A549 (cell line): ENCODE results near the gene ZBTB16. TPM values are rescaled to one million over a fixed set of nuclear protein-coding genes. Genes with fewer than 3 reads are reported as not detected.

Experiments used
- ATAC-seq, 2 experiments: fragments of 200-7000 bp in 1 of 2; fragments of >200 bp in 1 of 2; cut with Nextera tagmentation in 1 of 2; cut with Tn5 transposase in 1 of 2; 3 replicates each; pipeline versions ENCODE4 v1.8.0 to v1.9.1; 2018 to 2020; ENCODE audit warnings: mild to moderate bottlenecking in 1 of 2, moderate library complexity in 1 of 2
- CTCF ChIA-PET: fragments of 300-600 bp; sonication (Branson Sonifier 250); formaldehyde crosslinking; extraction: SDS; loops from one replicate; lab custom pipeline; 2021; ENCODE audit warnings: antibody characterized with exemption, inconsistent platforms; lab: Yijun Ruan, JAX
- POLR2A ChIA-PET: fragments of 350-600 bp; formaldehyde crosslinking; extraction: SDS; loops from one replicate; lab custom pipeline; 2021; ENCODE audit warnings: antibody characterized with exemption, inconsistent platforms; lab: Yijun Ruan, JAX
- DNase-seq, 2 experiments: peaks; one replicate each; pipeline versions ENCODE4 v3.0.0 to v3.0.0-alpha.2; 2011 to 2016; ENCODE audit warnings: low read depth in 1 of 2, low spot score in 1 of 2
- FAIRE-seq: peaks from 2 replicates; lab custom pipeline; 2011; peaks lifted over from hg19 to GRCh38; lab: Jason Lieb, UNC
- H3K27ac ChIP-seq, 2 experiments: fragments of >200 bp; sonication (Bioruptor Twin); formaldehyde crosslinking; 3 replicates each; pipeline ENCODE4 v1.5.1; 2016 to 2017
- H3K4me1 ChIP-seq: fragments of >200 bp; sonication (Bioruptor Twin); formaldehyde crosslinking; 3 replicates; pipeline ENCODE4 v1.6.1; 2016
- H3K4me2 ChIP-seq: fragments of >200 bp; sonication (Bioruptor Twin); formaldehyde crosslinking; 3 replicates; pipeline ENCODE4 v1.6.1; 2016
- H3K4me3 ChIP-seq: fragments of >200 bp; sonication (Bioruptor Twin); formaldehyde crosslinking; 3 replicates; pipeline ENCODE4 v1.5.1; 2016
- H3K9me3 ChIP-seq: fragments of >200 bp; sonication (Bioruptor Twin); formaldehyde crosslinking; 3 replicates; pipeline ENCODE4 v1.6.1; 2016
- ATOH8 ChIP-seq: fragments of 250-450 bp; sonication (Bioruptor Pico); IDR thresholded peaks from 2 replicates; pipeline ENCODE4 v1.5.0; 2020; ENCODE audit warnings: low read depth, mild to moderate bottlenecking, moderate library complexity
- BCL3 ChIP-seq: fragments of >200 bp; sonication (Bioruptor Twin); formaldehyde crosslinking; IDR thresholded peaks from 3 replicates; pipeline ENCODE4 v1.6.1; 2016
- CEBPB ChIP-seq, 2 experiments: fragments of >200 bp in 1 of 2; sonication (Bioruptor Twin) in 1 of 2; formaldehyde crosslinking in 1 of 2; IDR thresholded peaks; 2 replicates each; pipeline ENCODE4 v1.6.1; 2012 to 2016
- EHF ChIP-seq: fragments of 250-450 bp; sonication (Bioruptor Pico); IDR thresholded peaks from 2 replicates; pipeline ENCODE4 v1.5.0; 2020; ENCODE audit warnings: mild to moderate bottlenecking
- EHMT2 ChIP-seq: fragments of 200-600 bp; sonication (generic); IDR thresholded peaks from 2 replicates; pipeline ENCODE4 v1.6.1; 2016; ENCODE audit warnings: antibody characterized with exemption, low read depth, mild to moderate bottlenecking, moderate library complexity
- ELK1 ChIP-seq: fragments of 150-350 bp; IDR thresholded peaks from 2 replicates; pipeline ENCODE4 v1.6.1; 2014; ENCODE audit warnings: low read depth, mild to moderate bottlenecking, low read length
- FOSL2 ChIP-seq, 2 experiments: fragments of 450-650 bp in 1 of 2; fragments of >200 bp in 1 of 2; sonication (Bioruptor Twin) in 1 of 2; formaldehyde crosslinking; IDR thresholded peaks; 2 replicates each; pipeline versions ENCODE4 v1.5.0 to v1.6.1; 2016 to 2020; ENCODE audit warnings: mild to moderate bottlenecking in 1 of 2, moderate library complexity in 1 of 2
- GATA3 ChIP-seq: IDR thresholded peaks from 2 replicates; pipeline ENCODE4 v1.6.1; 2012; ENCODE audit warnings: borderline replicate concordance
- HMGXB4 ChIP-seq: fragments of 250-450 bp; sonication (Bioruptor Pico); IDR thresholded peaks from 2 replicates; pipeline ENCODE4 v1.5.0; 2021; ENCODE audit warnings: mild to moderate bottlenecking, moderate library complexity, borderline replicate concordance
- HOXA7 ChIP-seq: fragments of 250-450 bp; sonication (Bioruptor Pico); IDR thresholded peaks from 2 replicates; pipeline ENCODE4 v1.5.0; 2020; ENCODE audit warnings: mild to moderate bottlenecking, moderate library complexity
- HOXB13 ChIP-seq: fragments of 250-450 bp; sonication (Bioruptor Pico); IDR thresholded peaks from 2 replicates; pipeline ENCODE4 v1.5.0; 2020; ENCODE audit warnings: low read depth, mild to moderate bottlenecking, moderate library complexity
- HOXB5 ChIP-seq: fragments of 250-450 bp; sonication (Bioruptor Pico); IDR thresholded peaks from 2 replicates; pipeline ENCODE4 v1.5.0; 2020; ENCODE audit warnings: mild to moderate bottlenecking, moderate library complexity
- JUNB ChIP-seq: fragments of >200 bp; sonication (Bioruptor Twin); formaldehyde crosslinking; IDR thresholded peaks from 2 replicates; pipeline ENCODE4 v1.6.1; 2016
- MAFK ChIP-seq: fragments of 450-650 bp; IDR thresholded peaks from 2 replicates; pipeline ENCODE4 v1.6.1; 2014; ENCODE audit not compliant: partially characterized antibody
- MAZ ChIP-seq: fragments of 150-350 bp; IDR thresholded peaks from 2 replicates; pipeline ENCODE4 v1.6.1; 2014; ENCODE audit warnings: antibody characterized with exemption, low read depth, low read length, borderline replicate concordance
- NFE2L2 ChIP-seq: fragments of 150-350 bp; conservative IDR thresholded peaks from 2 replicates; pipeline ENCODE4 v1.6.1; 2014; ENCODE audit warnings: low read length
- NR3C1 ChIP-seq: fragments of >200 bp; sonication (Bioruptor Twin); formaldehyde crosslinking; IDR thresholded peaks from 3 replicates; pipeline ENCODE4 v1.6.1; 2017
- POLR2AphosphoS2 ChIP-seq: conservative IDR thresholded peaks from 2 replicates; pipeline ENCODE4 v1.6.1; 2012; ENCODE audit warnings: low read length, improper control_type of control experiment, inconsistent platforms
- RAD21 ChIP-seq, 2 experiments: fragments of >200 bp in 1 of 2; sonication (Bioruptor Twin) in 1 of 2; formaldehyde crosslinking in 1 of 2; IDR thresholded peaks in 1 of 2; conservative IDR thresholded peaks in 1 of 2; 2 replicates in 1 of 2; 3 replicates in 1 of 2; pipeline ENCODE4 v1.6.1; 2012 to 2018; ENCODE audit warnings: inconsistent platforms in 1 of 2
- RFX5 ChIP-seq: fragments of 450-650 bp; IDR thresholded peaks from 2 replicates; pipeline ENCODE4 v1.7.1; 2014; ENCODE audit warnings: antibody characterized with exemption, mild to moderate bottlenecking, moderate library complexity
- ZC3H11A ChIP-seq: fragments of 450-650 bp; IDR thresholded peaks from 2 replicates; pipeline ENCODE4 v1.6.1; 2014; ENCODE audit warnings: antibody characterized with exemption, mild to moderate bottlenecking
- ZFP36 ChIP-seq: fragments of 450-650 bp; IDR thresholded peaks from 2 replicates; pipeline ENCODE4 v1.6.1; 2014; ENCODE audit warnings: borderline replicate concordance; ENCODE audit not compliant: partially characterized antibody
- WGBS: methylation state at CpG from one replicate; pipeline ENCODE4 v1.1.6; 2017; ENCODE audit errors: missing lambda C conversion rate; 5-methylcytosine and 5-hydroxymethylcytosine counted together
- polyA plus RNA-seq, 4 experiments: library from polyadenylated mRNA; depleted of rRNA in 3 of 4; stranded (reverse); fragments of >200 nt; fragmentation: RNase III in 1 of 4; extraction: RNeasy Plus Mini Kit Qiagen cat#74134 plus additional on column Dnase treatment in 1 of 4; gene quantifications; 2 replicates in 3 of 4; 3 replicates in 1 of 4; pipeline ENCODE4 v1.2.3, GENCODE V29; 2011 to 2017
- TF ChIP-seq, protein P1 (sequence below): fragments of >200 bp; sonication (Bioruptor Twin); formaldehyde crosslinking; IDR thresholded peaks from 2 replicates; pipeline ENCODE4 v1.6.1; 2016
- TF ChIP-seq, protein P2 (sequence below): fragments of 200-600 bp; sonication (generic); IDR thresholded peaks from 2 replicates; pipeline ENCODE4 v1.6.1; 2016; ENCODE audit warnings: antibody characterized with exemption, mild to moderate bottlenecking, moderate library complexity

Gene ZBTB16
- polyA plus RNA-seq, 2 of the 4 experiments (the other 2 are of a cell fraction), result not detected

DNA sequence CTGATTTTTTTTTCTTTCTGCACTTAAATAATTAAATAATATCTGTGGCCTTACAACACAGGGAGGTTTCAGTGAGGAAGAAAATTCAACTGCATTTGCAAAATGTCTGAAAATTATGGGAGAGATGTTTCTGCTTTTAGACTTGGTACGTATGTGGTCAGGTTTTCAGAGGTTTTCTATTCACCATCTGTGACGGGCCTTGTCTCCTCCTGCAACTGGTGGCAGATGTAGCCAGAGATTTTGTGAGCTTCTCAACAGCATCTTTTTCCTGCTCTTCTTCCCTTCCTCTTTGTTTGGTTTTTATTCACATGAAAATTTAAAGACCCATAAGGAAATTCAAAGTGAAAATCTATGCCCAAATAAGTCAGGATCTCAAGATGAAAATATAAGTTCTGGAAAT lies 38.3 kb downstream of the ZBTB16 start (continued):
- TF ChIP-seq ELK1, result no peak
- no peak for TF ChIP-seq POLR2AphosphoS2
- no peak for TF ChIP-seq HOXB13 (CRISPR knock-in tag)
- no peak for TF ChIP-seq ATOH8 (CRISPR knock-in tag)
- TF ChIP-seq NR3C1, result no peak
- TF ChIP-seq, all 56 proteins: peak for 0

DNA sequence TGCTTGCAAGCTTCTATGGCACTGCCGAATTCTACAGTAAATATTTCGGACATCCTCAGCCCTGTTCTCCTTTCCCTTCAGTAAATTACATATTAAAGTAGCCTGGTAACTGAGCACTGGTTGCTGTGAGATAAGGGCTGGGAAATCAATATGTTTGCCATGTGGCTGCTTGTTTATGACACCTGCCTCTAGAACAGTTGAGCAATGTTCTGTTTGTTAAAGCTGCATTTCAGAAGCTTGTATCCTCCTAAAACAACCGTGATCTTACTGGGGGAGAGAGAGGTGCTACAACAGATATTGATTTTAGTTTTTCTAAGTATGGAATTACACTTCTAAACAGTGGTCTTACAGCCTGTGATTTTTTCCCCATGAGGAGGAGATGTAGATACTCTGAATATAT lies 39.4 kb downstream of the ZBTB16 start:
- TF ChIP-seq JUNB (no peak), HMGXB4 (CRISPR knock-in tag) (no peak), ZC3H11A (no peak), RFX5 (no peak), ATOH8 (CRISPR knock-in tag) (no peak), EHMT2 (no peak), ZFP36 (no peak), NR3C1 (no peak), MAFK (no peak)
- TF ChIP-seq, all 56 proteins: peak for 0
- FAIRE-seq, result no peak
- CTCF ChIA-PET, result no interaction called here

DNA sequence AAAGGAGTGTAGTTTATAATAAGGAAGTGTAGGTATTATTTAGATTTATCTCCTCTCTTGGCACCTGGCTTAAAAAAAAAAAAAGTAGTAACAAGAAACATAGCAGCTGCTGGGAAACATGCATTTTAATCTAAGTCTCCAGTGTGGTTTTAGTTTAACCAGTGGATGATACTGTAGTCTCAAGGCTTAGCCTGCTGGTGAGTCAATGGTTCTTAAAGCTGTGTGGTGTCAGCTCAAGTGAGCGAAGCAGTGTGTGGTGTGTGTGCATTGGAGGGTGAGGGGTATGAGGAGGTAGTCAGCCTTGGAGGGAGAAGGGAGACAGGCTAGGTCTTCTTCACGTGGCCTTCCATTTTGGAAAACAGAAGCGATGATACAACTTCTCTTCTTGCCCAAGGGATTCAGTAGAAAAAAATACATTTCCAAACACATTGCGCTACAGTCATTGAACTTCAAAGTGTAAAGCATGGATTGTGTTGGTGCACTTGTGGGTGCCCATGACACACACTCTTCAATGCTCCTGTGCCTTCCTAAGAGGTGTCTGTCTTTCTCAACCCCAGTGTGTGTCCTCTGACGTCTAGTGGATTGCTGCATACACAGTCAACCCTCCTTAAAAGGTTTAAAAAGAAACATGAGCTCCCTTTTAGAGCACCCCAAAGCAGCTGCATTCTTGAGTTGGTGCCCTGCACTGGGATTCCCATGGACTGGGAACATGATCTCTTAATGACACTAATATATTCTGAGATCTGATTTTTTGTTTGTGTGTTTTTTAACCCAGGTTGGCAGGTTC lies 40.1 kb downstream of the ZBTB16 start:
- Histone ChIP-seq H3K4me1 (no peaks in the 10 kb centered on the region), H3K27ac (no peak overlapping the region), H3K4me3 (no peak overlapping the region), H3K9me3 (no peaks in the 10 kb centered on the region), H3K4me2 (no peak overlapping the region)
- ATAC-seq, result no peak
- DNase-seq, result no peak
- no peak for FAIRE-seq
- 22% methylated on average over 5 of the region's 5 CpGs for whole genome bisulfite sequencing
- CTCF ChIA-PET, result no interaction called here
- POLR2A ChIA-PET, result no interaction called here
- TF ChIP-seq EHF (CRISPR knock-in tag) (no peak), NFE2L2 (no peak), EHMT2 (no peak), BCL3 (no peak), HOXA7 (CRISPR knock-in tag) (no peak), GATA3 (no peak), CEBPB (IDR thresholded peaks at IDR 0.05) (no peak), HOXB5 (CRISPR knock-in tag) (no peak), RAD21 (conservative IDR thresholded peaks at IDR 0.05 in 1 of 2, IDR thresholded peaks at IDR 0.05 in 1 of 2) (no peak), MAZ (no peak), FOSL2 (IDR thresholded peaks at IDR 0.05) (no peak), FOSL2 (CRISPR knock-in tag; IDR thresholded peaks at IDR 0.05) (no peak), JUNB (no peak)
- TF ChIP-seq, protein P1, sequence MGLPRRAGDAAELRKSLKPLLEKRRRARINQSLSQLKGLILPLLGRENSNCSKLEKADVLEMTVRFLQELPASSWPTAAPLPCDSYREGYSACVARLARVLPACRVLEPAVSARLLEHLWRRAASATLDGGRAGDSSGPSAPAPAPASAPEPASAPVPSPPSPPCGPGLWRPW, result no peak
- TF ChIP-seq, protein P2, sequence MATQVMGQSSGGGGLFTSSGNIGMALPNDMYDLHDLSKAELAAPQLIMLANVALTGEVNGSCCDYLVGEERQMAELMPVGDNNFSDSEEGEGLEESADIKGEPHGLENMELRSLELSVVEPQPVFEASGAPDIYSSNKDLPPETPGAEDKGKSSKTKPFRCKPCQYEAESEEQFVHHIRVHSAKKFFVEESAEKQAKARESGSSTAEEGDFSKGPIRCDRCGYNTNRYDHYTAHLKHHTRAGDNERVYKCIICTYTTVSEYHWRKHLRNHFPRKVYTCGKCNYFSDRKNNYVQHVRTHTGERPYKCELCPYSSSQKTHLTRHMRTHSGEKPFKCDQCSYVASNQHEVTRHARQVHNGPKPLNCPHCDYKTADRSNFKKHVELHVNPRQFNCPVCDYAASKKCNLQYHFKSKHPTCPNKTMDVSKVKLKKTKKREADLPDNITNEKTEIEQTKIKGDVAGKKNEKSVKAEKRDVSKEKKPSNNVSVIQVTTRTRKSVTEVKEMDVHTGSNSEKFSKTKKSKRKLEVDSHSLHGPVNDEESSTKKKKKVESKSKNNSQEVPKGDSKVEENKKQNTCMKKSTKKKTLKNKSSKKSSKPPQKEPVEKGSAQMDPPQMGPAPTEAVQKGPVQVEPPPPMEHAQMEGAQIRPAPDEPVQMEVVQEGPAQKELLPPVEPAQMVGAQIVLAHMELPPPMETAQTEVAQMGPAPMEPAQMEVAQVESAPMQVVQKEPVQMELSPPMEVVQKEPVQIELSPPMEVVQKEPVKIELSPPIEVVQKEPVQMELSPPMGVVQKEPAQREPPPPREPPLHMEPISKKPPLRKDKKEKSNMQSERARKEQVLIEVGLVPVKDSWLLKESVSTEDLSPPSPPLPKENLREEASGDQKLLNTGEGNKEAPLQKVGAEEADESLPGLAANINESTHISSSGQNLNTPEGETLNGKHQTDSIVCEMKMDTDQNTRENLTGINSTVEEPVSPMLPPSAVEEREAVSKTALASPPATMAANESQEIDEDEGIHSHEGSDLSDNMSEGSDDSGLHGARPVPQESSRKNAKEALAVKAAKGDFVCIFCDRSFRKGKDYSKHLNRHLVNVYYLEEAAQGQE, result no peak

More for the DNA sequence above, 39.4 kb downstream of the ZBTB16 start:
- H3K4me2 ChIP-seq, result no peak overlapping the region
- H3K9me3 ChIP-seq, result no peaks in the 10 kb centered on the region
- DNase-seq (no peak), ATAC-seq (no peak)
- no peak overlapping the region for H3K27ac ChIP-seq
- POLR2A ChIA-PET, result no interaction called here
- no peaks in the 10 kb centered on the region for H3K4me1 ChIP-seq
- no peak overlapping the region for H3K4me3 ChIP-seq
- WGBS, result 34% methylated on average over 3 of the region's 3 CpGs
